HepG2 (cell line): ENCODE results near the gene CCNQ. TPM values are rescaled to one million over a fixed set of nuclear protein-coding genes. Genes with fewer than 3 reads are reported as not detected.

Experiments
- EZH2 ChIP-seq: conservative IDR thresholded peaks from 2 replicates; pipeline ENCODE4 v1.6.1; 2012; ENCODE audit warnings: mild to moderate bottlenecking, low read depth, low read length, moderate library complexity
- FOXO1 ChIP-seq: sonication (generic); formaldehyde crosslinking; IDR thresholded peaks from 2 replicates; pipeline ENCODE4 v1.4.0; 2020; ENCODE audit warnings: missing genetic modification reagents
- FOXP1 ChIP-seq, 2 experiments: fragments of 450-650 bp in 1 of 2; IDR thresholded peaks; 2 replicates each; pipeline ENCODE4 v1.6.1; 2017 to 2018; ENCODE audit warnings: antibody characterized with exemption in 1 of 2
- KLF9 ChIP-seq: IDR thresholded peaks from 2 replicates; pipeline ENCODE4 v1.6.1; 2016; ENCODE audit warnings: low read depth
- MEIS2 ChIP-seq: sonication (generic); formaldehyde crosslinking; IDR thresholded peaks from 2 replicates; pipeline ENCODE4 v1.9.0; 2021; ENCODE audit warnings: mild to moderate bottlenecking, missing genetic modification reagents
- MXD4 ChIP-seq: IDR thresholded peaks from 2 replicates; pipeline ENCODE4 v1.6.1; 2016; ENCODE audit warnings: mild to moderate bottlenecking, missing biosample characterization, missing genetic modification reagents
- NR2C2 ChIP-seq: sonication (generic); formaldehyde crosslinking; IDR thresholded peaks from 2 replicates; pipeline ENCODE4 v1.4.0; 2020; ENCODE audit warnings: missing genetic modification reagents, mild to moderate bottlenecking, moderate library complexity, borderline replicate concordance
- NR2F1 ChIP-seq, 2 experiments: fragments of 450-650 bp in 1 of 2; formaldehyde crosslinking in 1 of 2; IDR thresholded peaks; 2 replicates each; pipeline versions ENCODE4 v1.5.0 to v1.6.1; 2016 to 2020; ENCODE audit warnings: mild to moderate bottlenecking in 1 of 2, missing compliant biosample characterization in 1 of 2, missing genetic modification reagents in 1 of 2, moderate library complexity in 1 of 2
- PATZ1 ChIP-seq: sonication (generic); formaldehyde crosslinking; IDR thresholded peaks from 2 replicates; pipeline ENCODE4 v1.4.0; 2020; ENCODE audit warnings: missing genetic modification reagents
- REPIN1 ChIP-seq: sonication (generic); formaldehyde crosslinking; IDR thresholded peaks from 2 replicates; pipeline ENCODE4 v1.8.0; 2022; ENCODE audit warnings: missing genetic modification reagents, low read depth, mild to moderate bottlenecking, borderline replicate concordance
- RXRA ChIP-seq: sonication (generic); formaldehyde crosslinking; IDR thresholded peaks from 2 replicates; pipeline ENCODE4 v1.5.1; 2020; ENCODE audit warnings: missing genetic modification reagents
- SIN3B ChIP-seq: fragments of 150-350 bp; IDR thresholded peaks from 2 replicates; pipeline ENCODE4 v1.6.1; 2014; ENCODE audit warnings: low read length
- TAF1 ChIP-seq: sonication (generic); formaldehyde crosslinking; IDR thresholded peaks from 2 replicates; pipeline ENCODE4 v1.4.0; 2020; ENCODE audit warnings: missing genetic modification reagents
- TOE1 ChIP-seq: sonication (generic); formaldehyde crosslinking; IDR thresholded peaks from 2 replicates; pipeline ENCODE4 v1.4.0; 2020; ENCODE audit warnings: mild to moderate bottlenecking, missing genetic modification reagents
- ZBTB25 ChIP-seq: IDR thresholded peaks from 2 replicates; pipeline ENCODE4 v1.6.1; 2018; ENCODE audit warnings: missing genetic modification reagents
- ZFAT ChIP-seq: sonication (generic); formaldehyde crosslinking; conservative IDR thresholded peaks from 2 replicates; pipeline ENCODE4 v1.8.1; 2023; ENCODE audit warnings: missing genetic modification reagents, inconsistent platforms
- ZNF235 ChIP-seq: sonication (generic); formaldehyde crosslinking; IDR thresholded peaks from 2 replicates; pipeline ENCODE4 v1.8.1; 2023; ENCODE audit warnings: mild to moderate bottlenecking, missing genetic modification reagents, borderline replicate concordance
- ZNF292 ChIP-seq: sonication (generic); formaldehyde crosslinking; IDR thresholded peaks from 2 replicates; pipeline ENCODE4 v1.8.1; 2022; ENCODE audit warnings: mild to moderate bottlenecking, low read depth, missing genetic modification reagents, borderline replicate concordance
- ZNF30 ChIP-seq: sonication (generic); formaldehyde crosslinking; IDR thresholded peaks from 2 replicates; pipeline ENCODE4 v1.5.0; 2020; ENCODE audit warnings: mild to moderate bottlenecking, missing genetic modification reagents
- ZNF326 ChIP-seq: sonication (generic); formaldehyde crosslinking; IDR thresholded peaks from 2 replicates; pipeline ENCODE4 v1.4.0; 2020; ENCODE audit warnings: missing genetic modification reagents, borderline replicate concordance
- ZNF329 ChIP-seq: sonication (generic); formaldehyde crosslinking; IDR thresholded peaks from 2 replicates; pipeline ENCODE4 v1.9.0; 2021; ENCODE audit warnings: low read depth, mild to moderate bottlenecking, missing genetic modification reagents
- ZNF432 ChIP-seq: sonication (generic); formaldehyde crosslinking; IDR thresholded peaks from 2 replicates; pipeline ENCODE4 v1.5.0; 2020; ENCODE audit warnings: missing genetic modification reagents, mild to moderate bottlenecking, borderline replicate concordance
- ZNF530 ChIP-seq: sonication (generic); formaldehyde crosslinking; IDR thresholded peaks from 2 replicates; pipeline ENCODE4 v1.5.0; 2020; ENCODE audit warnings: low read depth, mild to moderate bottlenecking, missing genetic modification reagents
- ZNF644 ChIP-seq: IDR thresholded peaks from 2 replicates; pipeline ENCODE4 v1.6.1; 2016; ENCODE audit warnings: low read depth
- polyA plus RNA-seq, 8 experiments: library from polyadenylated mRNA; depleted of rRNA in 3 of 8; stranded (reverse) in 7 of 8; unstranded in 1 of 8; fragments of >200 nt; fragmentation: Illumina TruSeq in 4 of 8; extraction: Trizol in 4 of 8; gene quantifications; 2 replicates each; pipeline versions ENCODE4 v1.2.1 to v1.2.3, GENCODE V29; 2011 to 2016; ENCODE audit warnings: low read depth in 4 of 8, missing spikeins in 1 of 8, mixed read lengths in 1 of 8; ENCODE audit not compliant: insufficient read depth in 1 of 8
- total RNA-seq, 5 experiments: library from RNA; depleted of rRNA; stranded (reverse); fragments of >200 nt; fragmentation: Illumina TruSeq; extraction: Trizol; gene quantifications; 2 replicates each; pipeline ENCODE4 v1.2.3, GENCODE V29; 2016; ENCODE audit warnings: low read depth in 1 of 5
- TF ChIP-seq, protein P1 (sequence below): sonication (generic); formaldehyde crosslinking; conservative IDR thresholded peaks from 2 replicates; pipeline ENCODE4 v1.4.0; 2020; ENCODE audit warnings: missing genetic modification reagents
- TF ChIP-seq, protein P2 (sequence below): IDR thresholded peaks from 2 replicates; pipeline ENCODE4 v1.6.1; 2016; ENCODE audit warnings: missing compliant biosample characterization, missing genetic modification reagents, borderline replicate concordance

Gene CCNQ
- total and polyA plus RNA-seq, 2 of the 13 experiments (the other 11 are each of a cell fraction or from before 2014, with no cell fraction given) = 15.0 to 25.5 TPM

DNA sequence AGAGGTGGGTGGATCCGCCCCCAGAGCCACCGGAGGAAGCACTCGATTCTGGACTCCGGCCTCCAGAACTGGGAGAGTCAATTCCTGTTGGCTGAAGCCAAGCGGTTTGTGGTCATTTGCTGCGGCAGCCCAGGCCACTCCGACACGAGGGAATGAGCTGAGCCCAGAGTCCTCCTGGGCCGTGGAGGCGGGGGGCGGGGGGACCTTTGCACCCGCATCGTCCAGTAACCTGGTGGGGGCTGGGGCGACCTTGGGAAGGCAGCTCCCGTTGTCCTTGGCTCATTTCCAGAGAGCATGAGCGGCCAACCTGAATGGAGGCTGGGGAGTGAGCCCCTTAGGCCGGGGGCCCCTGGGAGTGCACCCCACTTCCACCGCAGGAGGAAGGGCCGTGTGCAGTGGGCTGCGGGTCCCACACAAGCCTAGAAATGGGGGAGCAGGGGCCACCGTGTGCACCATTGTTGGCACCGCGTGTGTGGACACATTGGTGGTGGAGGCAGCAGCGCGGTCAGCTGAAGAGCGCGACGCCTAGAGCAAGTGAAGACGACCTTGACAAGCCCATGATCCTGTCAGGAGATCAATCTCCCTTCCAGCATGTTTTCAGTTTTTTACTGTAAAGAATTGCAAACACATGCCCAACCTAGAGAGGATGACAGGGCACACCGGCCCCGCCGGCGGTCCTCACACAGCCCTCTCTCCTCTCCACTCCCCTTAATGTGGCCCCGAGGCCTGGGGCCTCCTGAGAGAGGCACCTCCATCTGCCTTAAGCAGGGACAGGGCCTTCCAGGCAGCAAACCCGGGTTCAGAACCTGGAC, 28.1 kb upstream of the CCNQ start (continued):
- TF ChIP-seq PATZ1 = peak; percentile 96
- no peak for TF ChIP-seq EZH2
- TF ChIP-seq FOXO1 (CRISPR knock-in tag) = 0 out of 2 replicates have a peak, but pooled peaks have one; percentile 33
- no peak for TF ChIP-seq MEIS2
- peak; percentile 63; the same call in 1 of the 2 replicates for TF ChIP-seq RXRA (CRISPR knock-in tag)
- no peak for TF ChIP-seq ZNF432
- TF ChIP-seq, protein P1, sequence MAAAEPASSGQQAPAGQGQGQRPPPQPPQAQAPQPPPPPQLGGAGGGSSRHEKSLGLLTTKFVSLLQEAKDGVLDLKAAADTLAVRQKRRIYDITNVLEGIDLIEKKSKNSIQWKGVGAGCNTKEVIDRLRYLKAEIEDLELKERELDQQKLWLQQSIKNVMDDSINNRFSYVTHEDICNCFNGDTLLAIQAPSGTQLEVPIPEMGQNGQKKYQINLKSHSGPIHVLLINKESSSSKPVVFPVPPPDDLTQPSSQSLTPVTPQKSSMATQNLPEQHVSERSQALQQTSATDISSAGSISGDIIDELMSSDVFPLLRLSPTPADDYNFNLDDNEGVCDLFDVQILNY (CRISPR knock-in tag) = no peak
- TF ChIP-seq KLF9 (CRISPR knock-in tag) = no peak; the same call in 1 of the 2 replicates
- TF ChIP-seq ZNF326 (CRISPR knock-in tag) = peak; percentile 51; the same call in 1 of the 2 replicates
- TF ChIP-seq TOE1 = no peak
- TF ChIP-seq, protein P2, sequence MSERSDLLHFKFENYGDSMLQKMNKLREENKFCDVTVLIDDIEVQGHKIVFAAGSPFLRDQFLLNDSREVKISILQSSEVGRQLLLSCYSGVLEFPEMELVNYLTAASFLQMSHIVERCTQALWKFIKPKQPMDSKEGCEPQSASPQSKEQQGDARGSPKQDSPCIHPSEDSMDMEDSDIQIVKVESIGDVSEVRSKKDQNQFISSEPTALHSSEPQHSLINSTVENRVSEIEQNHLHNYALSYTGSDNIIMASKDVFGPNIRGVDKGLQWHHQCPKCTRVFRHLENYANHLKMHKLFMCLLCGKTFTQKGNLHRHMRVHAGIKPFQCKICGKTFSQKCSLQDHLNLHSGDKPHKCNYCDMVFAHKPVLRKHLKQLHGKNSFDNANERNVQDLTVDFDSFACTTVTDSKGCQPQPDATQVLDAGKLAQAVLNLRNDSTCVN = peak; percentile 97
- peak; percentile 64 for TF ChIP-seq NR2C2
- no peak for TF ChIP-seq SIN3B
- no peak for TF ChIP-seq ZNF235
- no peak for TF ChIP-seq ZNF30 (CRISPR knock-in tag)
- no peak for TF ChIP-seq ZNF292
- no peak for TF ChIP-seq MXD4
- TF ChIP-seq TAF1 (CRISPR knock-in tag) = no peak; the same call in 1 of the 2 replicates
- peak in 1 of 2 experiments; percentile 40; a peak in 2 of 4 replicates for TF ChIP-seq NR2F1 (CRISPR knock-in tag; IDR thresholded peaks at IDR 0.05)
- TF ChIP-seq REPIN1 (CRISPR knock-in tag) = peak; percentile 47; the same call in 1 of the 2 replicates
- no peak for TF ChIP-seq ZBTB25 (CRISPR knock-in tag)
- TF ChIP-seq ZFAT = no peak
- TF ChIP-seq ZNF530 (CRISPR knock-in tag) = no peak
- 0 out of 2 replicates have a peak, but pooled peaks have one; percentile 22 for TF ChIP-seq ZNF329 (CRISPR knock-in tag)
- no peak for TF ChIP-seq ZNF644 (CRISPR knock-in tag)
- TF ChIP-seq FOXP1 (IDR thresholded peaks at IDR 0.05) = no peak
- peak; percentile 50 for TF ChIP-seq FOXP1 (CRISPR knock-in tag; IDR thresholded peaks at IDR 0.05)
